ENCODE results near the gene KIF26B. TPM values are rescaled to one million over a fixed set of nuclear protein-coding genes. Genes with fewer than 3 reads are reported as not detected.

KIF26B gene
- polyA plus RNA-seq, 1 donor (not counting 4 experiments of a cell fraction or from before 2014, with no cell fraction given) = 0.58 TPM

GRCh38 chr1:245461681-245462080, 306.9 kb downstream of the KIF26B start:
- DNase-seq (ENCODE audit: low read depth, low spot score) (no peak), FAIRE-seq (no peak)
- no peak overlapping the region for H3K27ac ChIP-seq (ENCODE audit: control insufficient read depth, insufficient read depth, low read length)
- no peaks in the 10 kb centered on the region for H3K9me1 ChIP-seq (ENCODE audit: control insufficient read depth, extremely low read depth, insufficient read depth, low read length)
- TF ChIP-seq EZH2 (IDR thresholded peaks at IDR 0.05; ENCODE audit: low read length) = no peak
- TF ChIP-seq, protein P1, sequence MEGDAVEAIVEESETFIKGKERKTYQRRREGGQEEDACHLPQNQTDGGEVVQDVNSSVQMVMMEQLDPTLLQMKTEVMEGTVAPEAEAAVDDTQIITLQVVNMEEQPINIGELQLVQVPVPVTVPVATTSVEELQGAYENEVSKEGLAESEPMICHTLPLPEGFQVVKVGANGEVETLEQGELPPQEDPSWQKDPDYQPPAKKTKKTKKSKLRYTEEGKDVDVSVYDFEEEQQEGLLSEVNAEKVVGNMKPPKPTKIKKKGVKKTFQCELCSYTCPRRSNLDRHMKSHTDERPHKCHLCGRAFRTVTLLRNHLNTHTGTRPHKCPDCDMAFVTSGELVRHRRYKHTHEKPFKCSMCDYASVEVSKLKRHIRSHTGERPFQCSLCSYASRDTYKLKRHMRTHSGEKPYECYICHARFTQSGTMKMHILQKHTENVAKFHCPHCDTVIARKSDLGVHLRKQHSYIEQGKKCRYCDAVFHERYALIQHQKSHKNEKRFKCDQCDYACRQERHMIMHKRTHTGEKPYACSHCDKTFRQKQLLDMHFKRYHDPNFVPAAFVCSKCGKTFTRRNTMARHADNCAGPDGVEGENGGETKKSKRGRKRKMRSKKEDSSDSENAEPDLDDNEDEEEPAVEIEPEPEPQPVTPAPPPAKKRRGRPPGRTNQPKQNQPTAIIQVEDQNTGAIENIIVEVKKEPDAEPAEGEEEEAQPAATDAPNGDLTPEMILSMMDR (optimal IDR thresholded peaks at IDR 0.05 in 1 of 3, IDR thresholded peaks at IDR 0.05 in 1 of 3, conservative IDR thresholded peaks at IDR 0.05 in 1 of 3; ENCODE audit: extremely low read depth in 1 of 3, insufficient read depth in 2 of 3, low read length in 3 of 3) = no peak
- H2AFZ ChIP-seq (ENCODE audit: control insufficient read depth, low read length) = no peak overlapping the region
- no peaks in the 10 kb centered on the region for H3K9me3 ChIP-seq (ENCODE audit: control insufficient read depth, low read depth, low read length)
- H3K4me2 ChIP-seq (ENCODE audit: control insufficient read depth, extremely low read depth, insufficient read depth, low read depth, low read length) = no peak overlapping the region
- no peaks in the 10 kb centered on the region for H4K20me1 ChIP-seq (ENCODE audit: control insufficient read depth, extremely low read depth, insufficient read depth, low read length)
- H3K9ac ChIP-seq (ENCODE audit: control insufficient read depth, extremely low read depth, insufficient read depth, low read length) = no peak overlapping the region
- H3K36me3 ChIP-seq (ENCODE audit: control insufficient read depth in 2 of 2, extremely low read depth in 1 of 2, insufficient read depth in 2 of 2, low read length in 2 of 2) = no peaks in the 10 kb centered on the region
- no peaks in the 10 kb centered on the region for H3K4me1 ChIP-seq (ENCODE audit: control insufficient read depth, extremely low read depth, insufficient read depth, low read length)
- H3K27me3 ChIP-seq (ENCODE audit: control insufficient read depth, extremely low read depth, insufficient read depth, low read length) = no peaks in the 10 kb centered on the region
- H3K4me3 ChIP-seq (ENCODE audit: control insufficient read depth in 2 of 3, extremely low read depth in 1 of 3, insufficient read depth in 2 of 3, low read depth in 1 of 3, low read length in 3 of 3) = no peak overlapping the region
- H3K79me2 ChIP-seq (ENCODE audit: control insufficient read depth, insufficient read depth, low read length) = no peaks in the 10 kb centered on the region
- dilution Hi-C loops (cut with MboI; ENCODE audit: extremely low pct_ligation_motif_present, low sequenced_read_pairs) = no loop called here

GRCh38 chr1:245462161-245462560, 307.4 kb downstream of the KIF26B start:
- TF ChIP-seq, protein P1 (optimal IDR thresholded peaks at IDR 0.05 in 1 of 3, IDR thresholded peaks at IDR 0.05 in 1 of 3, conservative IDR thresholded peaks at IDR 0.05 in 1 of 3; ENCODE audit: extremely low read depth in 1 of 3, insufficient read depth in 2 of 3, low read length in 3 of 3) = no peak
- Histone ChIP-seq H3K4me3 (ENCODE audit: control insufficient read depth in 2 of 3, extremely low read depth in 1 of 3, insufficient read depth in 2 of 3, low read depth in 1 of 3, low read length in 3 of 3) (no peak overlapping the region), H2AFZ (ENCODE audit: control insufficient read depth, low read length) (no peak overlapping the region), H3K4me2 (ENCODE audit: control insufficient read depth, extremely low read depth, insufficient read depth, low read depth, low read length) (no peak overlapping the region), H3K79me2 (ENCODE audit: control insufficient read depth, insufficient read depth, low read length) (no peaks in the 10 kb centered on the region), H3K9me3 (ENCODE audit: control insufficient read depth, low read depth, low read length) (no peaks in the 10 kb centered on the region), H3K9me1 (ENCODE audit: control insufficient read depth, extremely low read depth, insufficient read depth, low read length) (no peaks in the 10 kb centered on the region), H3K36me3 (ENCODE audit: control insufficient read depth in 2 of 2, extremely low read depth in 1 of 2, insufficient read depth in 2 of 2, low read length in 2 of 2) (no peaks in the 10 kb centered on the region), H3K9ac (ENCODE audit: control insufficient read depth, extremely low read depth, insufficient read depth, low read length) (no peak overlapping the region), H3K27me3 (ENCODE audit: control insufficient read depth, extremely low read depth, insufficient read depth, low read length) (no peaks in the 10 kb centered on the region), H3K27ac (ENCODE audit: control insufficient read depth, insufficient read depth, low read length) (no peak overlapping the region), H3K4me1 (ENCODE audit: control insufficient read depth, extremely low read depth, insufficient read depth, low read length) (no peaks in the 10 kb centered on the region), H4K20me1 (ENCODE audit: control insufficient read depth, extremely low read depth, insufficient read depth, low read length) (no peaks in the 10 kb centered on the region)
- DNase-seq (ENCODE audit: low read depth, low spot score) (no peak), FAIRE-seq (no peak)
- dilution Hi-C loops (cut with MboI; ENCODE audit: extremely low pct_ligation_motif_present, low sequenced_read_pairs) = no loop called here
